AG04450 (cell line): ENCODE data around the gene THPO. TPM values are rescaled to one million over a fixed set of nuclear protein-coding genes. Genes with fewer than 3 reads are reported as not detected.

Experiments used
- CTCF ChIA-PET: fragments of 300-600, 350-600 bp; formaldehyde crosslinking; extraction: SDS; loops from one replicate; lab custom pipeline; 2022; ENCODE audit warnings: antibody characterized with exemption, inconsistent platforms; lab: Charles Lee
- POLR2A ChIA-PET: fragments of 350-600 bp; formaldehyde crosslinking; extraction: SDS; loops from one replicate; lab custom pipeline; 2021; ENCODE audit warnings: antibody characterized with exemption, inconsistent platforms; lab: Yijun Ruan, JAX
- DNase-seq: peaks from one replicate; pipeline ENCODE4 v3.0.0-alpha.2; 2011; ENCODE audit warnings: low read depth, low spot score
- H3K27ac ChIP-seq: one replicate; pipeline ENCODE4 v1.5.1; 2012; ENCODE audit warnings: low read depth, low read length, control low read depth
- H3K27me3 ChIP-seq: one replicate; pipeline ENCODE4 v1.6.0; 2012; ENCODE audit warnings: low read length; ENCODE audit not compliant: control insufficient read depth, insufficient read depth
- H3K4me3 ChIP-seq: 2 replicates; pipeline ENCODE4 v1.5.1; 2011; ENCODE audit warnings: mild to moderate bottlenecking, low read depth, low read length, control low read depth
- H3K9me3 ChIP-seq: 2 replicates; pipeline ENCODE4 v1.5.1; 2012; ENCODE audit warnings: low read length; ENCODE audit not compliant: control insufficient read depth, insufficient read depth
- polyA plus RNA-seq: library from polyadenylated mRNA; depleted of rRNA; stranded (reverse); fragments of >200 nt; gene quantifications from 2 replicates; pipeline ENCODE4 v1.2.3, GENCODE V29; 2011
- TF ChIP-seq, protein P1 (sequence below): IDR thresholded peaks from 2 replicates; pipeline ENCODE4 v1.5.1; 2011; ENCODE audit warnings: low read depth, low read length, control low read depth, inconsistent platforms

Gene THPO
- polyA plus RNA-seq, 1 experiment = not detected

DNA sequence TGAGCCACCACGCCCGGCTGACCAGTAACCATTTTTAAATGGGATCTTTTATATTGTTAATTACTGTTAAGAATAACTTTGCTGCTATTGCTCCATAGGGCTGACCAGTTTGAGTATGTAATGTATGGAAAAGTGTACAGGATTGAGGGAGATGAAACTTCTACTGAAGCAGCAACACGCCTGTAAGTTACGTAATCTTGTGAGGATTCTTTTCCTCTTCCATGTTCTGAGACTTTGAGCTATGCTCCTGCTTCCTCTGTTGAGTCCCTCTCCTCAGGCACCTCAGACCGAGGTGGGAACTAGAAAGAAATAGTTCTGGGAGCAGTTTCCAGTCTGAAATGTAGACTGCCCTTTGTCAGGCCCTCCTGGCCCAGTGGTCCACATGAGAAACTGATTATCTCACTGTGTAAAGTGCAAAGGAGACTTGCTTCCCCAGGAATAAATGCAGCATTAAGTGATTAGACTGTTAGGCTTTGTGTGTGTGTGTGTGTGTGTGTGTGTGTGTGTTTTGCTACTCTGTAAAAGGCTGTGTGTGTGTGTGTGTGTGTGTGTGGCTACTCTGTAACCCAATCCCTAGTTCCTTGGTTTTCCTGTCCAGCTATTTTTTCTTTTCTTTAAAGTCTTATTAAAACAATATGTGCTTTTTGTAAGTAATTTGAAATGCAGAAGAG is 11.3 kb downstream of the THPO start:
- DNase-seq = no peak
- H3K4me3 ChIP-seq = no peak overlapping the region
- no peaks in the 10 kb centered on the region for H3K9me3 ChIP-seq
- ChIA-PET CTCF (interaction anchor here (2.3 to 10.4 kb wide), 2 partner anchors 147 to 174 kb away, joined by 8 to 215 read pairs; no protein-coding TSS in a partner anchor), POLR2A (no interaction called here)
- no peak overlapping the region for H3K27ac ChIP-seq
- H3K27me3 ChIP-seq = no peaks in the 10 kb centered on the region
- TF ChIP-seq, protein P1, sequence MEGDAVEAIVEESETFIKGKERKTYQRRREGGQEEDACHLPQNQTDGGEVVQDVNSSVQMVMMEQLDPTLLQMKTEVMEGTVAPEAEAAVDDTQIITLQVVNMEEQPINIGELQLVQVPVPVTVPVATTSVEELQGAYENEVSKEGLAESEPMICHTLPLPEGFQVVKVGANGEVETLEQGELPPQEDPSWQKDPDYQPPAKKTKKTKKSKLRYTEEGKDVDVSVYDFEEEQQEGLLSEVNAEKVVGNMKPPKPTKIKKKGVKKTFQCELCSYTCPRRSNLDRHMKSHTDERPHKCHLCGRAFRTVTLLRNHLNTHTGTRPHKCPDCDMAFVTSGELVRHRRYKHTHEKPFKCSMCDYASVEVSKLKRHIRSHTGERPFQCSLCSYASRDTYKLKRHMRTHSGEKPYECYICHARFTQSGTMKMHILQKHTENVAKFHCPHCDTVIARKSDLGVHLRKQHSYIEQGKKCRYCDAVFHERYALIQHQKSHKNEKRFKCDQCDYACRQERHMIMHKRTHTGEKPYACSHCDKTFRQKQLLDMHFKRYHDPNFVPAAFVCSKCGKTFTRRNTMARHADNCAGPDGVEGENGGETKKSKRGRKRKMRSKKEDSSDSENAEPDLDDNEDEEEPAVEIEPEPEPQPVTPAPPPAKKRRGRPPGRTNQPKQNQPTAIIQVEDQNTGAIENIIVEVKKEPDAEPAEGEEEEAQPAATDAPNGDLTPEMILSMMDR = no peak

DNA sequence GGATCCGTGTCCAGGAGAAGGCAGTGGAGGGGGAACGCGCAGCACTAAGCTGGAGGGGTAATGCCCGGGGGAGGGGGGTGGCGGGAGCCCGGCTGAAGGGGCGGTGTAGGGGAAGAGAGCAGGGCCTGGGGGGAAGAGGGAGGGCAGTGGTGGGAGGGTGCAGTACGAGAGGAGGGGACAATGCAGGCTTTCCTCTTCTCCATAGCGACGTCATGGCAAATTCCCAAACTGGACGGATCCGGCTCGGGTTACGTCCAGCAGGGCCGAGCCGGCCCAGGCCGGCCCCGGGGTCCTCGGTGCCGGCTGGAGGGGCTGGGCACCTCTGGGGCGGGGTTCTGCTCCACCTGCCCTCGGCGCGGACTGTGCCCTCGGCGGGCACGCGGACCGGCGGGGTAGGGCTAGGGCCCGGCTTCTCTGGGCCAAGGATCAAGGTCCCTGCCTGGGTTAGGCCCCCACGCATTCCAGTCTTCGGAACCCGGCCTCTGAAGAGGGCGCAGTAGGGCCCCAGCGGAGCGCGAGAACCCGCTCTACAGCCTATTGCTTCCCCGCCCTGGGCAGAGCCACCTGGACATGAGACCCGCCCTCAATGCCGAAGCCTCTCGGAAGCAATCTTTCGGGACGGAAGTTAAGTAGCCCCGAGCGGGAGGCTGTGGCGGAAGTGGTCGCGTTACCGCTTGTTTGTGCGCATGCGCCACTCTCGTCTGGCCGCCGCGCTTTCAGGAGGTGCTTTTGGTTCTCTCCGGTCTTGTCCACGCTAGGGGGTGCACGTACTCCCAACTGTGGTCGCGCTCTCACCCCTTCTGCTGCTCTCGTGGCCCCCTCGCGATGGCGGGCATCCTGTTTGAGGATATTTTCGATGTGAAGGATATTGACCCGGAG is 15.1 kb downstream of the THPO start:
- CTCF ChIA-PET = interaction anchor here (0.6 to 1.8 kb wide), 4 partner anchors 9 to 465 kb away, joined by 3 to 12 read pairs (median 6); no protein-coding TSS in a partner anchor
- H3K27me3 ChIP-seq = no peaks in the 10 kb centered on the region
- peak; percentile 95 for DNase-seq
- TF ChIP-seq, protein P1 = peak; percentile 73
- H3K27ac ChIP-seq = peak overlapping the region; percentile 97
- H3K9me3 ChIP-seq = no peaks in the 10 kb centered on the region
- H3K4me3 ChIP-seq = peak overlapping the region; percentile 81
- POLR2A ChIA-PET = interaction anchor here (0.6 to 1.3 kb wide), 5 partner anchors 12 to 187 kb away, joined by 3 to 7 read pairs (median 3); no protein-coding TSS in a partner anchor

DNA sequence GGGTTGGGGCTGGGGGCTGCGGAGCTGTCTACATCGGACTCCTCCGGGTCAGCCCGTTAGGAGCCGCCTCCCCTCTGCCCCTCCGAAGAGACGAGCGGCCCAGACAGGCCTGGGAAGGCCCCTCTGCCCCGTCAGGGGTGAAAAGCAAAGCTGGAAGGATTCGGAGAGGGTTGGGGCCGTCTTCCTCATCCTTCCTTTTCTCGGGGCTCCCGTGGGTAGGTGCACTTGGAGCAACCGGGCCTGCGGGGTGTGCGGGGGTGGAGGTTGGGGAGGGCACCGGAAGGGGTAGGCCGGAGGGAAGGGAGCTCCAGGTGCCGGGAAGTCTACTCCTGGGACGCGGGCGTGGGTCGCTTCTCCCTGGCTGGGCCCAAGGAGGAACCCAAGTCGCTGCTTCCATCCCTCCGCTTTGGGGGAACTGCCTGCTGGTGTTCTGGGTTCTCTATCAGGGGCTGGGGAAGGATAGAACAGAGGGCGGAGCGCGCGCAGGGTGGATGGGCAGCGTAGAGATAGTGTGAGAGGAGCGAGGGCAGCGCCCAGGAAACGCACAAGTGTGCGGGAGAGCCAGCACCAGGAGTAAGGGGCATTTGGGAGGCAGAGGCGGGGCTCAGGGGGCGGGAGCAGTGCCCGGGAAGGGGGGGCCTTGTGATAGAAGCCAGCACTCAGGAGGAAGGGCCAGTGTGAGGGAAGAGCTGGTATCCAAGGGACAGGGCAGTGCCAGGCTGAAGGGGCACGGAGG is 15.9 kb downstream of the THPO start:
- POLR2A ChIA-PET = interaction anchor here (0.6 to 1.3 kb wide), 6 partner anchors 11 to 1648 kb away, joined by 3 to 7 read pairs (median 4); no protein-coding TSS in a partner anchor
- H3K27ac ChIP-seq = peak overlapping the region; percentile 73
- no peak for DNase-seq

DNA sequence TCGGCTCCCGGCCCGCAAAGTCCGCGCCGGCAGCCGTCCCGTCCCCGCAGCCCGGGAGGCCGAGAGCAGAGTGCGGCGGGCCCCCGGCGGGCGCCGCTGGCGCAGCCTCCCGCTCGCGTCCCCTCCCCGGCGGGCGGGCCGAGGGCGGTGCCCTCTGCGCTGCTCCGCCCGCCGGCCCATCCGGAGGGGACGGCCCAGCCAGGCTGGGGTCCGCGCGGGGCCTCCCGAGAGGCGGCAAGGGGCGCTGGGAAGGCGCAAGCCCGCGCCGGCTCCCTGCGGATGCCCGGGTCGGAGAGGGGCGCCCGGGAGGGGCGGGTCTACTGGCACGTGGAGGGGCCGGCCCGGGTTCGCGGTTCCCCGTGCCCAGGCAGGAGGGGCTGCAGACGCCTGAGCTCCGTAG is 16.5 kb downstream of the THPO start, which contains the start of the genes CLCN2 and POLR2H:
Gene CLCN2 (minus strand): TSS at position 74 of the 400 bp plus-strand sequence. CDS start 126 bp downstream, outside the sequence.
Gene POLR2H (plus strand): TSS at position 179 of the 400 bp plus-strand sequence. CDS start 1,783 bp downstream, outside the sequence.
- CTCF ChIA-PET = interaction anchor here (1.6 to 1.8 kb wide), 2 partner anchors 8 to 10 kb away, joined by 6 to 12 read pairs; no protein-coding TSS in a partner anchor

More for the DNA sequence above, 15.9 kb downstream of the THPO start:
- Histone ChIP-seq H3K9me3 (no peaks in the 10 kb centered on the region), H3K27me3 (no peaks in the 10 kb centered on the region), H3K4me3 (peak overlapping the region; percentile 81)
- TF ChIP-seq, protein P1 = no peak
- CTCF ChIA-PET = interaction anchor here (0.6 to 1.8 kb wide), 3 partner anchors 8 to 464 kb away, joined by 6 to 12 read pairs (median 6); no protein-coding TSS in a partner anchor

More for the DNA sequence above, 16.5 kb downstream of the THPO start, which contains the start of the genes CLCN2 and POLR2H:
- POLR2A ChIA-PET = interaction anchor here (0.7 to 1.3 kb wide), 3 partner anchors 46 to 1649 kb away, joined by 3 to 4 read pairs (median 4); no protein-coding TSS in a partner anchor
- DNase-seq = no peak
- no peaks in the 10 kb centered on the region for H3K9me3 ChIP-seq
- H3K4me3 ChIP-seq = peak within 1 kb of the TSS; percentile 81
- H3K27me3 ChIP-seq = no peaks in the 10 kb centered on the region
- H3K27ac ChIP-seq = peak within 1 kb of the TSS; percentile 73
- TF ChIP-seq, protein P1 = no peak
